Measurements from ENCODE around the gene NOP58. TPM values are rescaled to one million over a fixed set of nuclear protein-coding genes. Genes with fewer than 3 reads are reported as not detected.
A peak's percentile ranks its signal among the peaks of the same experiment; 100 is the strongest.

NOP58 gene
- total RNA-seq, 4 donors from 2014 or later, result 48.0 to 96.9 (median 56.8) TPM

DNA sequence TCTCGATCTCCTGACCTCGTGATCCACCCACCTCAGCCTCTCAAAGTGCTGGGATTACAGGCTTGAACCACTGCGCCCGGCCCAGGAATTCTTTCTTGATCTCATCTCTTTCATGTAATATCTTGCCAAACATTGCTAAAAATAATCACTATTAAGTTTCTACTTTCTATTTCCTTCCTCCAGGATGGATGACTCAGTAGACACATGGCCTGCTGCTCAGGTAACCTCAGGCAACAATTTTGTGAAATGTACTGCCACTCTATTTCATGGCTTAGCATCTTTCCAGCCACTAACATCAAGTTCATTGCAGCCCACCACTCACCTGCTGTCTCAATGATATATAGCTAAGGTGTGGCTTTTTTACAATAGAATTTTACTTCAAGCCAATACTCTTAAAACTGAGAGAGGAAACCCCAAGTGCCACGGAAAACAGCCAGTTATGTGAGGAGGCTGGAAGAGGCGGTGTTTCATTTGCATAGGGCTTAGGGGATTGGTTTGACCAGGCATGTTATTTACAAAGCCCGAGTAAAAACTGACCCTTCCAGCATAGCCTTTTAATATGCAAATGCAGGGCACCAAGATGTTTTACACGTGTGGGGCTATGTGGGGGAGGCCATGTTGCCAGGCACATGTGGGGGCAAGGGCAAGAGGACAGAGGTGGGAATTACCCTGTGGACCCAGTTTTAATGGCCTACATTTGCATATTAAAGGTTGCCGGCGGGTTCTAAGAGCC is 15.9 kb upstream of the NOP58 start:
- Histone ChIP-seq H3K27ac (no peak overlapping the region), H3K36me3 (no peaks in the 10 kb centered on the region), H3K4me3 (no peak overlapping the region), H3K4me1 (no peaks in the 10 kb centered on the region), H3K27me3 (no peaks in the 10 kb centered on the region), H3K9me3 (no peaks in the 10 kb centered on the region)
- 38% methylated on average over 10 of the region's 10 CpGs for WGBS
- no peak for TF ChIP-seq POLR2AphosphoS5 (IDR thresholded peaks at IDR 0.05)
- TF ChIP-seq, protein P1, sequence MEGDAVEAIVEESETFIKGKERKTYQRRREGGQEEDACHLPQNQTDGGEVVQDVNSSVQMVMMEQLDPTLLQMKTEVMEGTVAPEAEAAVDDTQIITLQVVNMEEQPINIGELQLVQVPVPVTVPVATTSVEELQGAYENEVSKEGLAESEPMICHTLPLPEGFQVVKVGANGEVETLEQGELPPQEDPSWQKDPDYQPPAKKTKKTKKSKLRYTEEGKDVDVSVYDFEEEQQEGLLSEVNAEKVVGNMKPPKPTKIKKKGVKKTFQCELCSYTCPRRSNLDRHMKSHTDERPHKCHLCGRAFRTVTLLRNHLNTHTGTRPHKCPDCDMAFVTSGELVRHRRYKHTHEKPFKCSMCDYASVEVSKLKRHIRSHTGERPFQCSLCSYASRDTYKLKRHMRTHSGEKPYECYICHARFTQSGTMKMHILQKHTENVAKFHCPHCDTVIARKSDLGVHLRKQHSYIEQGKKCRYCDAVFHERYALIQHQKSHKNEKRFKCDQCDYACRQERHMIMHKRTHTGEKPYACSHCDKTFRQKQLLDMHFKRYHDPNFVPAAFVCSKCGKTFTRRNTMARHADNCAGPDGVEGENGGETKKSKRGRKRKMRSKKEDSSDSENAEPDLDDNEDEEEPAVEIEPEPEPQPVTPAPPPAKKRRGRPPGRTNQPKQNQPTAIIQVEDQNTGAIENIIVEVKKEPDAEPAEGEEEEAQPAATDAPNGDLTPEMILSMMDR (IDR thresholded peaks at IDR 0.05), result no peak
- TF ChIP-seq EP300 (IDR thresholded peaks at IDR 0.05), result no peak
- no peak for TF ChIP-seq POLR2A (IDR thresholded peaks at IDR 0.05)
- DNase-seq (ENCODE audit: low spot score in 2 of 2), result no peak

DNA sequence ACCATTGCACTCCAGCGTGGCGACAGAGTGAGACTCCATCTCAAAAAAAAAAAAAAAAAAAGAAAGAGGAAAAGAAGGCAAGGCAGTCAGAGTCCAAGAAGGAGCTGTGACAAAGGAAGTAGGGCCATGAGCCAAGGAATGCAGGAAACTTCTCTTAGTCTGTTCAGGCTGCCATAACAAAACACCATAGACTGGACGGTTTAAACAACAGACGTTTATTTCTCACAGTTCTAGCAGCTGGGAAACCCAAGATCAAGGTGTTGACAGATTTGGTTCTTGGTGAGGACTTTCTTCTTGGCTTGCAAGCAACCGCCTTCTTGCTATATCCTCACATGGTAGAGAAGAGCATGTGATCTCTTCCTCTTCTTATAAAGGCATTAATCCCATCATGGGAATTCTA is 14.1 kb upstream of the NOP58 start:
- 80% methylated on average over 5 of the region's 5 CpGs for WGBS
- Histone ChIP-seq H3K27ac (no peak overlapping the region), H3K36me3 (no peaks in the 10 kb centered on the region), H3K4me3 (no peak overlapping the region), H3K4me1 (no peaks in the 10 kb centered on the region), H3K9me3 (no peaks in the 10 kb centered on the region), H3K27me3 (no peaks in the 10 kb centered on the region)
- TF ChIP-seq POLR2A (IDR thresholded peaks at IDR 0.05), result no peak
- TF ChIP-seq, protein P1 (IDR thresholded peaks at IDR 0.05), result no peak
- no peak for TF ChIP-seq EP300 (IDR thresholded peaks at IDR 0.05)
- TF ChIP-seq POLR2AphosphoS5 (IDR thresholded peaks at IDR 0.05), result no peak
- peak in 1 of 2 donors; percentile 7 for DNase-seq (ENCODE audit: low spot score in 2 of 2)

DNA sequence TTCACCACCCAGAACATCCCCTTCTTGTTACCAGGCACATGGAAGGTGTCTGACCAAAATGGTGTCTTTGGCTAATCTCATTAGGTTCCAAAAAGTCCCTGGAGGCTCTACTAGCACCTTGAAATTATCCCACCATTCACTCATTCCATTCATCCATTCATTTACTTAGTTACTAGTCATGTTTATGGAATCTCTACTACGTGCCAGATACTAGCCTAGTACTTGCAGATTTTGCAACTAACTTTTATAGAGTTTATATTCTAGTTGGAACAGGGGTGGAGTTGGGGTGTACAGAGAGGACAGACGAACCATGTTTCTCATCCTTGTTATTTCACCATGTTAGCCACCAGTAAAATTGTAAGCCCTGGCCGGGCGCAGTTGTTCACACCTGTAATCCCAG is 4.0 kb upstream of the NOP58 start:
- H3K9me3 ChIP-seq, result no peaks in the 10 kb centered on the region
- 79% methylated on average over 4 of the region's 4 CpGs for WGBS
- DNase-seq (ENCODE audit: low spot score in 2 of 2), result peak in 1 of 2 donors; percentile 34
- no peak overlapping the region for H3K4me3 ChIP-seq
- no peaks in the 10 kb centered on the region for H3K27me3 ChIP-seq
- no peak for TF ChIP-seq EP300 (IDR thresholded peaks at IDR 0.05)
- TF ChIP-seq POLR2AphosphoS5 (IDR thresholded peaks at IDR 0.05), result no peak
- TF ChIP-seq, protein P1 (IDR thresholded peaks at IDR 0.05), result no peak
- TF ChIP-seq POLR2A (IDR thresholded peaks at IDR 0.05), result no peak
- no peak overlapping the region for H3K27ac ChIP-seq
- H3K4me1 ChIP-seq, result no peaks in the 10 kb centered on the region
- H3K36me3 ChIP-seq, result no peaks in the 10 kb centered on the region

DNA sequence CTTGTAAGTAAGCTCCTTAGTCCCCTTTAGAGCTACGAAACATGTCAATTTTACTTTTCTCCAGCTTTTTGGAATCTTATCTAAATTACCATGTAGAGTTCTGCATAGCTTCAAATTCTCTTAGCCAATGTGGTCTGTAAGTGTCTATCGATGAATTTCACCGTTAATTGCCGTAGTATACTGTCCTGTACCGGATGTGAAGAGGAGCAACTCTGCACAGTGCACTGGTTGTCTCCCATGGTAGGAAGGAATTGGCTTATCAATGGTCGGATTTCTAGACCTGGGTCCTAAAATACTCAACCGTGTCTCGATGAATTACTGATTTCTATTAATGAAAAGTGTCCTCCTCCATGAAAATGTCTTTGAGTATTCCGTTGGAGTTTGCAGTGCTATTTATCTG is 1.9 kb downstream of the NOP58 start:
- DNase-seq (ENCODE audit: low spot score in 2 of 2), result peak in 1 of 2 donors; percentile 13
- H3K9me3 ChIP-seq, result no peaks in the 10 kb centered on the region
- H3K27ac ChIP-seq, result no peak overlapping the region
- no peaks in the 10 kb centered on the region for H3K27me3 ChIP-seq
- no peaks in the 10 kb centered on the region for H3K36me3 ChIP-seq
- peak overlapping the region; percentile 79 for H3K4me3 ChIP-seq
- TF ChIP-seq POLR2A (IDR thresholded peaks at IDR 0.05) (no peak), POLR2AphosphoS5 (IDR thresholded peaks at IDR 0.05) (no peak), EP300 (IDR thresholded peaks at IDR 0.05) (no peak)
- TF ChIP-seq, protein P1 (IDR thresholded peaks at IDR 0.05), result no peak
- 28% methylated on average over 9 of the region's 9 CpGs for WGBS
- peaks cover 23% of the 10 kb centered on the region for H3K4me1 ChIP-seq

DNA sequence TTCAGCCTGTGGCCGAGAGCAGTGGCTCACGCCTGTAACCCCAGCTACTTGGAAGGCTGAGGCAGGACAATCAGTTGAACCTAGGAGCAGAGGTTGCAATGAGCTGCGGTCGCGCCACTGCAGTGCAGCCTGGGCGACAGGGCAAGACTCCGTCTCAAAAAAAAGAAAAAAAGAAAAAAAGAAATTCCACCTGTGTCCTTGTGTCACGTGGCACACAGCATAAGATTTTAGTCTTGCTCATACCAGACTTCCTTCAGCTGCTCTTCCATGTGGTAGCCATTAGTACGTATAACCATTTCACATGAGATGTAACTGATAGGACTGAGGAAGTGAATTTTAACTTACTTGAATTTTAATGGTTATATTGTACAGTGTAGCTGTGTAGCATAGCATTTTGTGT is 4.0 kb downstream of the NOP58 start:
- no peaks in the 10 kb centered on the region for H3K27me3 ChIP-seq
- peak in 1 of 2 donors; percentile 20 for DNase-seq (ENCODE audit: low spot score in 2 of 2)
- H3K36me3 ChIP-seq, result no peaks in the 10 kb centered on the region
- H3K27ac ChIP-seq, result no peak overlapping the region
- 68% methylated on average over 9 of the region's 9 CpGs for WGBS
- H3K4me1 ChIP-seq, result peaks cover 23% of the 10 kb centered on the region
- no peak for TF ChIP-seq POLR2A (IDR thresholded peaks at IDR 0.05)
- TF ChIP-seq, protein P1 (IDR thresholded peaks at IDR 0.05), result no peak
- no peak for TF ChIP-seq POLR2AphosphoS5 (IDR thresholded peaks at IDR 0.05)
- no peak for TF ChIP-seq EP300 (IDR thresholded peaks at IDR 0.05)
- H3K4me3 ChIP-seq, result no peak overlapping the region
- no peaks in the 10 kb centered on the region for H3K9me3 ChIP-seq
